ENCODE measurements around the gene BMAL1.
A peak's percentile ranks its signal among the peaks of the same experiment; 100 is the strongest.
"Not testable (repeated sequence)": the region's sequence is repeated elsewhere in the genome, so short reads cannot be mapped to it uniquely, and the experiment has no call there.

Gene BMAL1

DNA sequence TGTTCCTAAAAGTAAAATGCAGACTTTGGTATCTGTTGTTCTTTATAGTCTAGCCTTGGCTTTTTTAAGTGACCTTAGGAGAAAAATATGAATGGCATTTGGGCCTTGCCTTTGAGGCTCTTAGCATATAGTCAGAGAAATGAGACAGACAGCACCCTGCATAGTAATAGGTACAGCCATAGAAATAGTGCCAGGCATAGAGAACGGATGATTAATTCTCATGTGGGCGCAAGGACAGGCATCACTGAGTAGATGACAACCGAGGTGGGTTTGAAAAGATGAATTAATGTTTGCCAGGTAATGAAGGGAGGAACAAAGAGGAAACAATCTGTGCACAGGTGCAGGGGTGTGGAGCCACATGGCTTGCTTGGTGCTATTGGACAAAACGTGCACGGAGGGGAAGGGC, 90.5 kb downstream of the BMAL1 start:
- in situ Hi-C loops (cut with HindIII; ENCODE audit: low pct_unique_long_range_greater_than_20kb, low sequenced_read_pairs): no loop called here
- no peak for TF ChIP-seq JUND (IDR thresholded peaks at IDR 0.05; ENCODE audit: low read depth)
- peak in 1 of 2 experiments; percentile 2 for DNase-seq (ENCODE audit: low read depth in 1 of 2, low spot score in 1 of 2)

DNA sequence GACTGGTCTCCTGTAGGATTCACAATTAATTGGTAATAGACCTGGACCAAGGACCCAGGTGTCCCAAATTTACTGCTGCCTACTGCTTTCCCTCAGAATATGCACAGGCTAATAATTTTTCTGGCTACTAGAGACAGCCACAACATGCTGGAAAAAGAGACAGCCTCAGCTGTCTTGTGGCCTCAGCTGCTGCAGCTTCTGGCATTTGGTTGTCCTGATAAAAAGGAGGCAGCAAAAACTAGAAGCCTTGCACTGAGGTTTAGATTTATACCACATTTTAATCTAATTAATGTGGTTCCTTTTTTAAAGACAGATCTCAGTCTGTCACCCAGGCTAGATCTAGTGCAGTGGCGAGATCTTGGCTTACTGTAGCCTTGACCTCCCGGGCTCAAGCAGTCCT, 95.6 kb downstream of the BMAL1 start:
- in situ Hi-C loops (cut with HindIII; ENCODE audit: low pct_unique_long_range_greater_than_20kb, low sequenced_read_pairs): no loop called here
- DNase-seq (ENCODE audit: low read depth in 1 of 2, low spot score in 1 of 2): no peak
- TF ChIP-seq JUND (IDR thresholded peaks at IDR 0.05; ENCODE audit: low read depth): no peak

DNA sequence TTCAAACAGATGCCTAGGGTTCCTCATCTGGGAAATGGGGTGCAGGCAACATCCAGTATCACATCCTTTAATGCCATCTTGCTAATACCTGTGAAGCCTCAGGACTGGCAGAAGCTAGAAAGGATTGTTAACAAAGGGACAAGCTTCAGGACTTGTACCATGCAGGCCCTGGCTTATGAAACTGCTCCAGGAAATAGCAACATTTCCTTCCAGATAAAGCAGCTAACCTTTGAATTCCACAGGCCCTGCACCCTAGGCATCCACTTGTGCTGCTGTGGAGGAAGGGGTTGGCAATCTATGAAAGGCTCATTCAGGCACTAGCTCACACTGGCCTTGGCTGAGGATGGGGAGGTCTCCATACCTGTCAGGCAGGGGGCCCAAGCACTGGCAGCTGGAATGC, 98.2 kb downstream of the BMAL1 start:
- TF ChIP-seq JUND (IDR thresholded peaks at IDR 0.05; ENCODE audit: low read depth): no peak
- no peak for DNase-seq (ENCODE audit: low read depth in 1 of 2, low spot score in 1 of 2)
- in situ Hi-C loops (cut with HindIII; ENCODE audit: low pct_unique_long_range_greater_than_20kb, low sequenced_read_pairs): no loop called here

DNA sequence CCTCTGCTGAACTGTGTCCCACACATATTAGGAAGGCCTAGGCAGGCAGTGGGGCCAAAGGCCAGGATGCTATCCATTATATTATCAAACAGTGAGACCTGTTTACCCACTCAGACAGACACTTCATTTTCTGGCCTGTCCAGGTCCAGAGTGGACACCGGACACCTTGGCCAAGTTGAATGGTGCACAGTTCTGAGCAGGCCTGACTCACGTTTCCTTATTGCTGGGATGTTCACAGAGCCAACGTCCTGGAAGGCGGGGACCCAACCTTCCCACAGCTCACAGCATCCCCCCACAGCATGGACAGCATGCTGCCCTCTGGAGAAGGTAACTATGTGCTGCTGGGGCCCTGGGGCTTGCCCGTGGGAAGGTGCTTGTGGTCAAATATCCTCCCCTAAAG, 98.8 kb downstream of the BMAL1 start:
- no peak for DNase-seq (ENCODE audit: low read depth in 1 of 2, low spot score in 1 of 2)
- TF ChIP-seq JUND (IDR thresholded peaks at IDR 0.05; ENCODE audit: low read depth): no peak
- in situ Hi-C loops (cut with HindIII; ENCODE audit: low pct_unique_long_range_greater_than_20kb, low sequenced_read_pairs): no loop called here

DNA sequence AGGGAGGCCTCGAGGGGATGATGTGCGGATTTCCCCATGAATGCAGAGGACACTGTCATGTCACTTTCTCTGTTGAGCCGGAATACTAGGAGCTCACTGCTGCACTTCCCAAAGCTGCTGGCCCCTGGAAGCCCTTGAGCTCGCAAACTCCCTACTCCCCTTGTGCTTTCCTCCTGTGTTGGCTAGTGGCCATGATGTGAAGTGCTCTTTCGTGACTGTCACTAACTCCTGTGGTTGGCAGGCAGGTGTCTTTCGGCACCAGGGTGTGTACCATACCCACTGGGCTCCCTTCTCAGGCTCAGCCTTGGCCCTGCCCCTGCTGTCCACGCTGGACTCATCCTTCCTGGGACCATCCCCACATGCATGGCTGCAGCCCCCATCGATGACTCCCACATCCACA, 99.2 kb downstream of the BMAL1 start:
- in situ Hi-C loops (cut with HindIII; ENCODE audit: low pct_unique_long_range_greater_than_20kb, low sequenced_read_pairs): no loop called here
- TF ChIP-seq JUND (IDR thresholded peaks at IDR 0.05; ENCODE audit: low read depth): no peak
- DNase-seq (ENCODE audit: low read depth in 1 of 2, low spot score in 1 of 2): no peak

DNA sequence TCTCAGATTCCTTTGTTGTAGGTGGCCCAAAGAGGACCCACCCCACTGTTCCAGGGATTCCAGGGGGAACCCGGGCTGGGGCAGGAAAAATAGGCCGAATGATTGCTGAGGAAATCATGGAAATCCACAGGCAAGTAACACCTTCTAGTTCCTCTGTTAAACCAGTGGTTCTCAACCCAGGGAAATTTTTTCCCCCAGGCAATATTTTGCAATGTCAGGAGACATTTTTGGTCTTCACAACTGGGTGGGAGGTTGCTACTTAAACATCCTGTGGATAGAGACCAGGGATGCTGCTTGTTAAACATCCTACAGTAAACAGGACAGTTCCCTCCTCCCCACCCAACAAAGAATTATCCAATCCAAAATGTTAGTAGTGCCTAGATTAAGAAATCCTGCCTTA, 100.7 kb downstream of the BMAL1 start:
- in situ Hi-C loops (cut with HindIII; ENCODE audit: low pct_unique_long_range_greater_than_20kb, low sequenced_read_pairs): no loop called here
- no peak for TF ChIP-seq JUND (IDR thresholded peaks at IDR 0.05; ENCODE audit: low read depth)
- no peak for DNase-seq (ENCODE audit: low read depth in 1 of 2, low spot score in 1 of 2)

DNA sequence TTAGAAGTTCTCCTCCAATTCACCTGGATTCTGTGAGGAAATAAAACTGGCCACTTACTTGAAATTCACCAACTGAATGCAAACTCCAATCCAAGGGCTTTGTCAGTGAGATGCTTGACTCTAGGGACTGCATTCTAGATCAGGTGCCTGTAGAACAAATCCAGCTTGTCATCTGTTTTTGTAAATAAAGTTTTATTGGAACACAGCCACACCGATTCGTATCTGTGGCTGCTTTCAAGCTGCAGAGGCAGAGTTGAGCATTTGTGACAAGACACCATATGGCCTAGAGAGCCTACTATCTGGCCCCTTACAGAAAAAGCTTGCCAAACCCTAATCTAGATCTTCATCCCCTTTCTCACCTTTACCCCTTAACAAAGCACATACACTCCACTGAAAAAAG, 103.1 kb downstream of the BMAL1 start:
- in situ Hi-C loops (cut with HindIII; ENCODE audit: low pct_unique_long_range_greater_than_20kb, low sequenced_read_pairs): no loop called here
- no peak for DNase-seq (ENCODE audit: low read depth in 1 of 2, low spot score in 1 of 2)
- no peak for TF ChIP-seq JUND (IDR thresholded peaks at IDR 0.05; ENCODE audit: low read depth)

DNA sequence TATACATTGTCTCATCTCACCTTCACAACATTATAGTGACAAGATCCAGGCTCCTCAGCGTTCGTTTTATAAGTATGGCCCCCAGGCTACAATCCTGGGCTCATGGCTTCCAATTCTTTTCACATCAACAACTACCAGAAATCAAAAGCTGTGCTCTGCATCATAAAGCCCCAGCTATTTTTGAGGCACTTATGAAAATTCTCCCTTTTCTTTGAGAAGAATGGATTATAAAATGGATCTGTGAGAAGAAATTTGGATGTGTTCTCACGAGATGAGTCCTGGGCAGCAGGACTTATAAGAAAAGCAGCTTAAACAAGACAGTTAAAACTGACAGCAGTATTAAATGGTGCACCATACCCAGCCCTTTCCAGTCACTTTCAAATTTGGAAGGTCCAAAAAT, 105.2 kb downstream of the BMAL1 start:
- TF ChIP-seq JUND (IDR thresholded peaks at IDR 0.05; ENCODE audit: low read depth): no peak

DNA sequence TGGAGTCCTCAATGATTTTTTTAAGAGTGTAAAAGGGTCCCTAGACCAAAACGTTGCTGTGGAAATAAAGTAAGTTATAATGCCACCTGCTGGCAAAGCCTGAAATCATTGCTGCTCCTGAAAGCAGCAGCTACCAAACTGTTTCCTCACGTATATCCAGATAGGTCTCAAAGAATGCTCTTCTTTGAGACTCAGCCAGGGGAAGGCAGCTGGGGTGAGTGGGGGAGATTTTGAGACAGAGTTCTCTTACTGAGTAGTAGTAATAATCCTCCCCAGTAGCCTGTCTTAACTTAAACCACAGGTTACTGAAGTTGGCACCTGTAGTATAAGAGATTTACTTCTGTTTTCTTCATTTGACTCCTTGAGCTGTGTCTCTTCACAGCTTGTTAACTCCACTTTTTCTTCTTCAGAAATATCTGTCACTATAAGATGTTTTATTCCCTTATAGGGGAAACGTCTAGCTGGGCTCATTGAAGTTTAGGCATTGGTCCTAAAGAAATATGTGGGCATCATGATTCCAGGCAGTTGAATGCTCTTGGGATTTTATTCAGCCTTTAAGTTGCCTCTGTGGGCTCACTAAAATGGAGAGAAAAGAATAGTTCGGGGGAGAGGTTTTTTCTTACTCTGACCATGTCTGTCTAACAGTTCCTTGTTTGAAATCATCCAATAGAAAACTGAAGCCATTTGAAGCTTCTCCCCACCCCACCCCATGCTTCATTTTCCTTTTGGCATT, 107.5 kb downstream of the BMAL1 start:
- peak; percentile 20 to 23 for DNase-seq (ENCODE audit: low read depth in 1 of 2, low spot score in 1 of 2)
- TF ChIP-seq JUND (IDR thresholded peaks at IDR 0.05; ENCODE audit: low read depth): no peak
- in situ Hi-C loops (cut with HindIII; ENCODE audit: low pct_unique_long_range_greater_than_20kb, low sequenced_read_pairs): no loop called here

More for the DNA sequence above, 105.2 kb downstream of the BMAL1 start:
- in situ Hi-C loops (cut with HindIII; ENCODE audit: low pct_unique_long_range_greater_than_20kb, low sequenced_read_pairs): no loop called here
- no peak for DNase-seq (ENCODE audit: low read depth in 1 of 2, low spot score in 1 of 2)

DNA sequence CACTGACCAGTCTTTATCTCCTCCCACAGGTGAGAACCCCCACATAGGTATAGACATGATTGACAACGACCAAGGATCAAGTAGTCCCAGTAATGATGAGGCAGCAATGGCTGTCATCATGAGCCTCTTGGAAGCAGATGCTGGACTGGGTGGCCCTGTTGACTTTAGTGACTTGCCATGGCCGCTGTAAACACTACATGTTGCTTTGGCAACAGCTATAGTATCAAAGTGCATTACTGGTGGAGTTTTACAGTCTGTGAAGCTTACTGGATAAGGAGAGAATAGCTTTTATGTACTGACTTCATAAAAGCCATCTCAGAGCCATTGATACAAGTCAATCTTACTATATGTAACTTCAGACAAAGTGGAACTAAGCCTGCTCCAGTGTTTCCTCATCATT, 109.0 kb downstream of the BMAL1 start:
- no peak for DNase-seq (ENCODE audit: low read depth in 1 of 2, low spot score in 1 of 2)
- in situ Hi-C loops (cut with HindIII; ENCODE audit: low pct_unique_long_range_greater_than_20kb, low sequenced_read_pairs): no loop called here

DNA sequence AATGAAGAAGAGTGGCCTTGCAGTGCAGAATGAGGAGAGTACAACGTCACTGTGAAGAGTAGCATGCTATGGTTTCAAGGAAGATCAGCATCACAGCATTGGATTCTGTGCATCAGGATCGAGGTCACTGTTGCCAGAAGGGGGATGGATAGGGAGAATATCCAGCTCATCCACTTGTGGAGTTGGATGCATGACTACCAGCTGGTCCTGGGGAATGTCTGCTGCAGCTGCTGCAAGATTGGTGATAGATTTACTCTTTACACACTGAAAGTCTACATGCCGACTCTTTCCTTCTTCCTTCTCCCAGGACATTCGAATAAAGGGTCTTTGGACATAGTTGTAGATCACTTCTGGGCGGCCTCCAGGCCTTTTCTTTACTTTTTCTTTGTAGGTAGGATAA, 111.2 kb downstream of the BMAL1 start:
- no peak for DNase-seq (ENCODE audit: low read depth in 1 of 2, low spot score in 1 of 2)
- no peak for TF ChIP-seq JUND (IDR thresholded peaks at IDR 0.05; ENCODE audit: low read depth)
- in situ Hi-C loops (cut with HindIII; ENCODE audit: low pct_unique_long_range_greater_than_20kb, low sequenced_read_pairs): no loop called here

More for the DNA sequence above, 109.0 kb downstream of the BMAL1 start:
- no peak for TF ChIP-seq JUND (IDR thresholded peaks at IDR 0.05; ENCODE audit: low read depth)

DNA sequence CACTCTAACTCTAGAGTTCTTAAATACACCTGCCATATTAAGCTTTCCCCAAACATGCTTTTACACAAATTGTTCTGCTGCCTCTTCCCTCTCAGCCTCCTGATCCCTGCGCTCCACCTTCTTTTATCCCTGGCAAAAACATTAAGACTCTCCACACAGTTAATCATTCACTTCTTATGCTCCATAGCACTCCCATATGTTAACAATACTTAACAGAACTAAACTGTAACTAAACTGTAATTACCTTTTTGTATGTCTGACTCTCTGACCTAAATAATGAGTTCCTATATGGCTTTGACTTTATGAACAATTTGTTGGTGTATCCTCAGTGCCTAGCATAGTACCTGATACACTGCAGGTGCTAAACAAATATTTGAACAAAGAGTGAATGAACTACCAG, 113.6 kb downstream of the BMAL1 start:
- TF ChIP-seq JUND (IDR thresholded peaks at IDR 0.05; ENCODE audit: low read depth): no peak
- no peak for DNase-seq (ENCODE audit: low read depth in 1 of 2, low spot score in 1 of 2)
- in situ Hi-C loops (cut with HindIII; ENCODE audit: low pct_unique_long_range_greater_than_20kb, low sequenced_read_pairs): no loop called here

DNA sequence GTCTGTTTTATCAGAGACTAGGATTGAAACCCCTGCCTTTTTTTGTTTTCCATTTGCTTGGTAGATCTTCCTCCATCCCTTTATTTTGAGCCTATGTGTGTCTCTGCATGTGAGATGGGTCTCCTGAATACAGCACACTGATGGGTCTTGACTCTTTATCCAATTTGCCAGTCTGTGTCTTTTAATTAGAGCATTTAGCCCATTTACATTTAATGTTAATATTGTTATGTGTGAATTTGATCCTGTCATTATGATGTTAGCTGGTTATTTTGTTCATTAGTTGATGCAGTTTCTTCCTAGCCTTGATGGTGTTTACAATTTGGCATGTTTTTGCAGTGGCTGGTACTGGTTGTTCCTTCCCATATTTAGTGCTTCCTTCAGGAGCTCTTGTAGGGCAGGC, 120.7 kb downstream of the BMAL1 start:
- DNase-seq (ENCODE audit: low read depth in 1 of 2, low spot score in 1 of 2); in situ Hi-C loops (cut with HindIII; ENCODE audit: low pct_unique_long_range_greater_than_20kb, low sequenced_read_pairs): not testable (repeated sequence)

DNA sequence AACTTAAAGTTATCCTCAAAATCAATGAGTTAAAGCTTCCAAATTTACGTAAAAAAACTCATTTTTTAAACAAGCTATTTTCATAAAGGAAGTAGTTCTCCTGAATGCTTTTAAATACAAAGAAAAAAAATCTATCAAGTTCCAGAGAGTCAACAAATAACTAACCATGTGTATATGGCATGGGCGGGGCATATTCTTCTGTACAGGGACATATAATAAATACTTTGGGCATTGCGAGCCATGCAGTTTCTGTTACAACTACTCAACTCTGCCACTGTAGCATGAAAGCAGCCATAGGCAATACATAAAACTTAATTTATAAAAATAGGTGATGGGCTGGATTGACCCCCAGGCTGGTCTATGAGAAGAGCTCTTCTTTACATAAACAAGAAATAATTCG, 127.6 kb downstream of the BMAL1 start:
- in situ Hi-C loops (cut with HindIII; ENCODE audit: low pct_unique_long_range_greater_than_20kb, low sequenced_read_pairs): no loop called here
- DNase-seq (ENCODE audit: low read depth in 1 of 2, low spot score in 1 of 2): no peak
- no peak for TF ChIP-seq JUND (IDR thresholded peaks at IDR 0.05; ENCODE audit: low read depth)
